ENCODE results near the gene EN1.

The EN1 gene

DNA sequence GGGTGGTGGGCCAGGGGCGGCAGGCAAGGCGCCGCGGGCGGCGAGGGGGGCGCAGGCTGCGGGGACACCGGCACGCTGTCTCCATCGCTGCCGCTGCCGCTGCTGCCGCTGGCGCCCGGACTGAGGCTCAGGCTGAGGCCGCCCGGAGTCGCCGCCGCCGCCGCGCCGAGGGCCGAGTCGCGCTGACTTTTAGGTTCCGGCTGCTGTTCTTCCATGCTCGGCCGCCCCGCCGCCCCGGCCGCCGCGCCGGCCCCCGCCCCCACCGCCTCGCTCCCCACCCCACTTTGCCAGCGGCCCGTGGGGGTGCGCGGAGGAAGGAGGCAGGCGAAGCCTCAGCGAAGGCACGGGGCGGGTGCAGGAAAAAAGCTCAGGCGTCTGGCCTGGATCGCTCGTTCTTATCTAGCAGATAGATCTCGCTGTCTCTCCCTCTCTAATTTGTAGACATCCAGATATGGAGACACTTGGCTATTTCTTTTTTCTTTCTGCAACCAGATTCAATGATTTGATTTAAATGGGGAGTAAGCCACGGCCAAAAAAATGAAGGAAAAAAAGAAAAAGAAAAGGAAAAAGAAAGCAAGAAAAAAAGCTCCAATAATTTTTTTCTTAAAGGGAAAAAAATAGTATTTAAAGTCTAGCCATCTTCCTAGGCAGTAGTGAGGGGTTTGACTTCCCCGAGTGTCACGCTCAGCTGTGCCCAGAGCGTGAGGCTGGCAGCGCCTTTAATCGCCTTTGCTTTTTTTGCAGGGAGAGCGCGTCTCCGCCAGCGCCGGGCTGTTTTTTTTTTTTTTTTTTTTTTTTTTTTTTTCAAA, at the start of gene EN1:
TSS of gene EN1 (minus strand) at position 696 of the 809 bp plus-strand sequence. CDS start at position 215, 481 bp downstream.
- DNase-seq (ENCODE audit: low spot score) = peak; percentile 7

DNA sequence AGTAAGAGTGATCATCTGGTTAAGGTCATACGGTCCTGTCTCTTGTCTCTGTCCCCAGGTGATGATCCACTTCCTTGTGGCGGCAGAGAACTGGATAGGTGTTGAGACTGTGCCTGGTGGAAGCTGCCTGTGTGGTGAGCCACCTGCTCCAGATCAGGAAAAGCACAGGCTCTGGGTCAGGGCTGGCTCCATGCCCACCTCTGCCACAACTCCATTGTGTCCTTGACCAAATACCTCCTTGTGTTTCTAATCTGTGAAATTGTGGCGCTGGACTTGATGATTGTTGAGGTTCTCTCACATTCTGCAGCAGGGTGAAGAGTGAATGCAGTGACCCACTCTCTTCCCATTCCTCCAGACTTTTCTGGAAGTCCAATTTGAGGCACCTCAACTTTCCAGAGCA, 45.7 kb upstream of the EN1 start:
- DNase-seq (ENCODE audit: low spot score) = no peak

DNA sequence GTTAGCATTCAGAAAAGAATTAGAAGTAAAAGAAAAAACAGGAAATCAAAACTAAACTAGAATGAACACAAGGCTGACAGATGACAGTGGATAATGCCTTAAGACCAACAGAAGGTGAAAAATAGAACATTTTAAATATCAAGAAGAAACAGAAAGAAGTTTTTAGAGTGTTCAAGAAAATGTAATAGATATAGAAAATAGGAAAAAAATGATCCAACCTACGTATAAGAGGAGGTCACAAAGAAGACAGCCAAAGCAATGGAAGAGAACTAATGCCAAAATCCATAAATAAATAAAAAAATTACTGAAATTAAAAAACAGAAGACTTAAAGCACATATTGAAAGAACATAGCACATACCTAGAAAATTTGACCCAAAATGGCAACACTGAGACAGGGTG, 42.5 kb upstream of the EN1 start:
- DNase-seq (ENCODE audit: low spot score) = no peak

DNA sequence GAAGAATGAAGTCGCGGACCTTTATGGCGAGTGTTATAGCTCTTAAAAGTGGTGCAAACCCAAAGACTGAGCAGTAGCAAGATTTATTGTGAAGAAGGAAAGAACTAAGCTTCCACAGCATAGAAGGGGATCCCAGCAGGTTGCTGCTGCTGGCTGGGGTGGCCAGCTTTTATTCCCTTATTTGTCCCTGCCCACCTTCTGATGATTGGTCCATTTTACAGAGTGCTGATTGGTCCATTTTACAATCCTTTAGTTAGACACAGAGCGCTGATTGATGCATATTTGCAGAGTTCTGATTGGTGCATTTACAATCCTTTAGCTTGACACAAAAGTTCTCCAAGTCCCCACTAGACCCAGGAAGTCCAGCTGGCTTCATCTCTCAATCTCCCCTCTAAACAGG, 36.3 kb upstream of the EN1 start:
- DNase-seq (ENCODE audit: low spot score) = no peak

DNA sequence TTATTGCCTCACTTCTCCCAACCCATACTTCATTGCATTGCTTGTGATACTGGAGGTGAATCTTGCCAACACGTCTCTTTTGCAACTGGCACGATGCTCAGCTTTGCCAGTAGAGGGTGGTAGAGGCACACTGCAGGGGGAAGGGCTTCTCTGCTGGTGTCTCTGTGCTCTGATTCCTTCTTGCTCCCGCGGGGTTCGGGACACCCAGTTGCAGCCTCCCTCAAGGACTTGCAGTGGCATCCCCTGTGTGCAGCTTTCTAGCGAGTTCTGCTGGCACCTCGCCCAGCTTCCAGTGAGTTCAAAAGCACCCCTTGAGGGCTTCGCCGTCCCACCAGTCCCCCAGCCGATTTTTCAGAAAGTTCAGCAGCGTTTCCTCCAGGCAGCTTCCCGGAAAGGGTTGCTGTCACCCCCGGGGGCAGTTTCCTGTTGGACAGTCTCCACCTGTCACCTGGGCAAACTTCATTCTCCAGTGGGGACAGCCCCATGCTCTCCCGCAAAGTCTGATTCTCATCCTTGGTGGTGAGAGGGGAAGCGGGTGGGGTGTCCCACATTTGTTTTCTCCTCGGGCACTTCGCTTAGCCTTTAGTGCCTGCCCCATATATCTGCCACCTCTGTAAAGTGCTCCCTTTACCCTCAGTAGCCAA, 35.4 kb upstream of the EN1 start:
- peak; percentile 70 for DNase-seq (ENCODE audit: low spot score)

DNA sequence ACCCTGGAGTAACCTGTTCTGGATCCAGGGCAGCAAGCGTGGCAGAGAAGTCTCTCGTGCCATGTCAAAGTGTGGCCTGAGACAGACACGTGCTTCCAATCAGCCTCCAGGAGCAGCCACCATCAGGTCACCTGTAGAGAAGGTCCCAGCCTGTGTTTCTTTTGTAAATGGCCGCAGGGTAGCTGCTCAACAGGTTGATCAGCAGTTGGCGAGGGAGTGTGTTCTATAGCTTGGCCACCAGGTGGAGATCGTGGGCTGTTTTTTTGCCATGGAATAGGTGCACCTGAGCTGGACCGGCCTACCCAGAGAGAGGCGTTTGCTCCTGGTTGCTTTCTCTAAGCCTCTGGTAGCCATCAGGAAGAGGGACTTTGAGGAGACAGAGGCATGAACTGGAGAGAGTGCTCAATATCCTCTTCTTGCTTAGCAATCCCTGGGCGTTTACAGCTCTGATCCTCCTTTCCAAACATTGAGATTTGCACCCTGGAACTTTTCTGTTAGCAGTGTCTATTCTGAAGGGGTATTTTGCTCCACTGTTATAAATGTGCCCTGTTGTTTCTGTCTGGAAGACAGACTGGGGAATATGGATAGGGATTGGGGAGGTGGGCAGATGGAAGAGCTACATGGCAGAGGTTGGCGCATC, 34.2 kb upstream of the EN1 start:
- DNase-seq (ENCODE audit: low spot score) = peak; percentile 76

DNA sequence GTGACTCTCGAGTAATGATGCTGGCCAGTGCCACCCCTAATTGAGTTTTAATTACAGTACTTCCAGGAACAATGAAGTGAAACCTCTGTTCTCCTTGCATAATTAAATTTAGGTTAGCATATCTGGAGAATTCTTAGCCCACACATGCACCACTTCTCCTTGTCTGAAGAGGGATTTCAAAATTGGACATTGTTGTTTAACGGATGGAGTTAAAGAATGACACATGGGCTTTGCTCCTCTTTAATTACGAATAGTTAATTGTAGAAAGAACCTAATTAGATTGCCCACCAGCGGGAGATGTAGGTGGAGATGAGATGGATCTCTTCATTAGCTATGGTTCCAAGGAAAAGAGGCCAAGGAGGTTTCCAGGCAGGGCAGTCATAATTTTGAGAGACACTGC, 33.1 kb upstream of the EN1 start:
- no peak for DNase-seq (ENCODE audit: low spot score)

DNA sequence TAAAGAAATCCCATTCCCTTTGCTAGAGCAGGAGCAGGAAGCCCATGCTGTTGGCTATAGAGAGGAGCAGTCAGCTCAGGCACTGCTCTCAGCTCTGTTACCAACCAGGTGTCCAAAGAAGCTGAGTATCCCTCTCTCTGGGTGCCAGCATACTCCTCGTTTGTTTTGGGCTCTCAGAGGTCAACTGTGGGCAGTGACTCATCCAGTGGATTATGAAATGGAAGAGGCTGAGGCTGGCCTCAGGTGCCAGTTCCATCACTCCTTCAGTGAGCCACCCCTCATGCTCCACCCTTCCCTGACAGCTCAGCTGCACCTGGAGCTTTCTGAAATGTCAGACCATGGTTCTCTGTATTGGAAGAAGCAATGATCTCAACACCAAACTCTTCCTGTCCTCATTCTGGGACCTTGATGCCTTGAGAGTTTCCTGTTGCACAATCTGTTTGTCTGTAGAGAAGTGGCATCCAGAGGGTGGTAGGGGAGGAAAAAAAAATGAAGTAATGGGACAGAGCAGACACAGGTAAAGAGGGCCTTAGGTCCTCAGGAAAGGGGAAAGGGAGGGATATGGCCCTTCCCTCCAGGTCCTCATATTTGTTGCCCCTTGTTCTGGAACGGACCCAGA, 31.2 kb upstream of the EN1 start:
- DNase-seq (ENCODE audit: low spot score) = no peak

DNA sequence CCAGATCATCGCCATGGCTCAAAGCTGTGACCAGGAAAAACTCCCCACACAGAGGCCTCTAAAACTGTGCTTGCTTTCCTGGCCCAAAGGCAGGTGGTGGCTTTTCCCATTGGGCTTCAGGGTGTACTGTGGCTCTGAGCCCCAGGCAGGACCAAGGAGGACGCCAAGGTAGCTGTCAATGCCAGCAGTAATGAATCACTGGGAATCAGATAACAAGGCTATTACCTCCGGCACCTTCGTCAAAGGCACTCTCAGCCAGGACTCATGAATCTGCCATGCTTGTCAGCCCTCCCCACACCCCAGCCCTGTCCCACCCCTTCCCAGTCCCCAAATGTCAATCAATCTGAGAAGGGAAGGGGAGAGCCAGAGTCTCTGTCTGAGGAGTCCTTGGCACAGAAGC, 27.9 kb upstream of the EN1 start:
- no peak for DNase-seq (ENCODE audit: low spot score)

DNA sequence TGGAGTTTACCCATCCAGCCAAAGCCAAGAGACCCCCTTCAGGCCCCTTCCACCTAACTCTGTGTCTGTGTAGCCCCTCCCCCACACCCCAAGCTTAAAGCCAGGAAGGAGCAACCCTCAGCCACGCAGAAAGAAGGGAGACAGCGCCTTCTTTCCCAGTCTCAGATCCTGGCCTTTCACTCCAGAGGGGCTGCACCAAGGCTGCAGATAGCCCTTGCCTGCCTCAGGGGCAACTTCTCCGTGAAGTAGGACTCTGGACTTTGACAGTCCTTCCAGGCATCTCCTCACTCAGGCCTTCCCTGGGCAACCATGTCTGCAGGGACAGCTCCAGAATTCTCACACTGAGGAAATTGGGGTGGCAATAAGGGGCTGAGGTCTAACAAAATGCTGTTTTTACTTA, 26.9 kb upstream of the EN1 start:
- DNase-seq (ENCODE audit: low spot score) = no peak

DNA sequence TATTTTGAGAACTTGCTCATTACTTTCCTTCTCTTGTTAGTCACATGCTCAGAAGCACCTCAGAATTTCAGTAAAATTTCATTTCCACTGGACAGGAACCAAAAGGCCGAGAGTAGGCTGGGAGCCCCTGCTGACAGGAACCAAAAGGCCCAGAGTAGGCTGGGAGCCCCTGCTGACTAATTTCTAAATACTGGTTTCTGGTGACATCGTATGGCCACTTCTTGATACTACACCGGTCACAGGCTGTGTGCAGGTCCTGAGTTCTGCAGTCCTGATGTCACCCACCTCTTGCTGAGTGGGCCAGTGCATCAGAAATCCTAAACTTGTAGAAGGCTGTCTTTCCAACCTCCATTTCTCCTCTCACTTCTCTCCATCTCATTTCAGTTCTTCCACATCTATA, 17.7 kb upstream of the EN1 start:
- DNase-seq (ENCODE audit: low spot score) = peak; percentile 56

DNA sequence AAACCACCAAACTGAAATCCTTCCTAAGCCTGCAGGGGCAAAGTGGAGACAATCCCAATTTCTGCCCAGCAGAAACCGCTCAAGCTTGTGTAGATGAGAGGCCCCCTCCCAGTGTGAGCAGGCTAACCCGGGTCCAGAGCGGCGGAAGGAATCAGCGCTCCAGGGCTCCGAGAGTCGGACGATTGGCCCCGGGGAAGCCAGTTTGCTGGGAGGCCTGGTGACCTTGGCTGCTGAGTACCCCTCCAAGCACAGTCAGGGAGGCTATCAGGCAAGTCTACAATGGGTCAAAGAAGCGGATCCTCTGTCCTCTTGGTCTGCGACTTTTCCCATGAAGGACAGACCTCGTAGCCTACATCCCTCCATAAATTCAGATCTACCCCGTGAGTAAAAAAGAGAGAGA, 16.8 kb upstream of the EN1 start:
- DNase-seq (ENCODE audit: low spot score) = no peak

DNA sequence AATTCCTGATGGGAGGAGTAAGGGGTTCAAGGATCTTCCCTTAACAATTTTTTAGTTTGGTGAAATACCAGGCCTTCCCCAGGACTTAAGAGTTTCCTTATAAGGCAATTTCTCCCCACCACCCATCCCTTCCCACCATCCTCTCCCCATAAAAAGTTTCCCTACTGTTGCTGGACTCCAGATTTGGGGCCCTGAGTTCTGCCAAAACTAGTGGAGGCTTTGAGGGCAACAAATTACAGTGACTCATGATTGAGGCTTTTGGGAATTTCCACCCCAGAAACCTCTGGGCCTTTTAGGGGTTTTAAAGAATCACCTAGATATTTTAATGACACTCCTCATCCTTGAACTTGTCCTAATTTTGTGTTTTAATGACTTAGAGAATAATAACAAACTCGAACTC, 14.3 kb upstream of the EN1 start:
- no peak for DNase-seq (ENCODE audit: low spot score)

DNA sequence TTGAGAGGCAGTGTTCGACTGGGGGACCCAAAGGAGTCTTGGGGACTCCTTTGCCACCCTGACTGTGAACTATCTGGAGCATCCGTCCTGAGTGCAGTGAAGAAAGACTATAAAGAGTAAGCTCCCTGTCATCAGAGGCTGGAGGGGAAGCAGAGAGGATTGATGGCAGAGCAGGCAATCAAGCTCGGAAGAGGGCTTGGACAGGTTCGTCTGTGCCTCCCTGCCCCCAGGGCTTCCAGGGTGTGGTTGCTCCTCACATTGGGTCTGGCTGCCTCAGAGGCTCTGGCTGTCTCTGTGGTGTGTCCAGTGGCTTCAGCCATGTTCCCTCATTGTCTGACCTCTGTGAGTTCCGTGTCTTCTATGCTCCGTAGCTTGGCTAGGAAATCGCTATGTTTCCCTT, 13.8 kb upstream of the EN1 start:
- no peak for DNase-seq (ENCODE audit: low spot score)

DNA sequence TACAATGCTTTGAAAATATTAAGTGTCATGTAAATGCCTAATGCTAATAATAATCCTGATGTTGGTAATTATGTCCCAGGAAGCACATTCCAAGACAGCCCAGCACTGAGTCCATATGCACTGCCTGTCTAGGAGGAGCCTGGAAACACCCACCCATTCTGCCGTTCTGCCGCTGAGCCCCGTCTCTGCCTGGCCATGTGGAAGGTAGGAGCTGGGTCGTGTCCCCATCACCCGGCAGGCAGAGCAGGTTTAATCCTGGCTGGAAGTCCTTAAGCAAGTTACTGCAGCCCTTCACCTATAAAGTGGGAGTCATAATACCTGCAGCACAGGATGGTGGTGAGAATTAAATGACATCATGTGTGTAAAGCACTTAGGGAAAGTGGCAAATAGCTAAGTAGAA, 13.1 kb upstream of the EN1 start:
- no peak for DNase-seq (ENCODE audit: low spot score)

DNA sequence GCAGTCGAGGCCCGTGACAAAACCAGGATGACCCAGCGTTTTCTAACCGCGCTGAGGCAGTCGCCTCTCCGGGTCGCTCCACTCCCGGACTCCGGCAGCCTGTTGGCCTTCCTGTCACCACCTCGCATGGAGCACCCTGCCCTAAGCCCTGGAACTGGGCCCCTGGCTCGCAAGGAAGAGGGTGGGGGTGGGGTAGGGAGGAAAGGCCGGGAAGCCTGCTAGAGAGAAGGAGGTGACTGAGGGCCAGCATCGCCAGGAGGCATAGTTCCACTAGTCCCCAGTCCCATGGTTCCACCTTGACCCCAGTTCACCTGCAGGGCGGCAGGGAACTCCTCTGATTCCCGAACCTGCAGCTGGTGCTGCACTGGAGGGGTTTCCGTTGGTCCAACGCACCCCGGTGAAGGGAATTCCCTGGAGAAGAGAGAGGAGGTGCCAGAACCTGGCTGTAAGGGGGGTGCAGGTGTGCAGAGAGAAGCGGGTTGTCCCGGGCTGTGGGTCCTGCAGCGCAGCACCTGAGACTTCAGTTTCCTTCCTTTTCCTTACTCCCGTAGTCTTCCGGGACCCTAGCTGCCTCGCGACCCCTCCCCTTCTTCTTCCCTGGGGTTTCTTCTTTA, 11.8 kb upstream of the EN1 start:
- no peak for DNase-seq (ENCODE audit: low spot score)

DNA sequence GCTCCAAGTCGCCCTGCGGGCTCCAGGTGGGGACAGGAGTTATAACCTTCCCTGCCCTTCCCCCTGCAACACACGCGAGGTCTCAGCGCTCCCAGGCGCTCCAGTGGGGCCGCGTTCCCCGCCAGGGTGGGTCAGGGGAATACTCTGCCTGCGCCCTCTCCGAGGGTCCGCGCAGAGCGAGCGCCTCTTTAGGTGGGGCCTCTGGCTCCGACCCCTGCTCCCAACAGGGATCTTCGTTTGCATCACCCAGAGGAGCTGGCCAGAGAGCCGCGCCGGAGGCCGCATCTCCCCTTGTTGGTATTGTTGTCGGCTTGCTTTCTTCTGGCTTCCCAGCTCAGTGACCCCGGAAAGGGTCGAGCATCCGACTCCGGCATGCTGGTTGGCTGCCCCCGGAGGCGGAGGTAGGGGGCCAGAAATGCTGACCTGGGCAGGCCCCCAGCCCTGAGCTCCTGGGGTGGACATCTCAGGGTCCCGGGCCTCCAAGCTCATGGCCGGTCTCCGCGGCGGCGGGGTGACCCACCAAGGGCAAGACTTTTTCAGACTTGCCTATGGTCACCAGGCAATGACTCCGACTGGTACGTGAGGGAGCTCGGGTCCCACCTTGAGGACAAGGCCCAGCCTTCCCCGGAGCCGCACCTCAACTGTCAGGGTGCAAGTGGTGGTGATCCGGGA, 11.2 kb upstream of the EN1 start:
- DNase-seq (ENCODE audit: low spot score) = no peak

DNA sequence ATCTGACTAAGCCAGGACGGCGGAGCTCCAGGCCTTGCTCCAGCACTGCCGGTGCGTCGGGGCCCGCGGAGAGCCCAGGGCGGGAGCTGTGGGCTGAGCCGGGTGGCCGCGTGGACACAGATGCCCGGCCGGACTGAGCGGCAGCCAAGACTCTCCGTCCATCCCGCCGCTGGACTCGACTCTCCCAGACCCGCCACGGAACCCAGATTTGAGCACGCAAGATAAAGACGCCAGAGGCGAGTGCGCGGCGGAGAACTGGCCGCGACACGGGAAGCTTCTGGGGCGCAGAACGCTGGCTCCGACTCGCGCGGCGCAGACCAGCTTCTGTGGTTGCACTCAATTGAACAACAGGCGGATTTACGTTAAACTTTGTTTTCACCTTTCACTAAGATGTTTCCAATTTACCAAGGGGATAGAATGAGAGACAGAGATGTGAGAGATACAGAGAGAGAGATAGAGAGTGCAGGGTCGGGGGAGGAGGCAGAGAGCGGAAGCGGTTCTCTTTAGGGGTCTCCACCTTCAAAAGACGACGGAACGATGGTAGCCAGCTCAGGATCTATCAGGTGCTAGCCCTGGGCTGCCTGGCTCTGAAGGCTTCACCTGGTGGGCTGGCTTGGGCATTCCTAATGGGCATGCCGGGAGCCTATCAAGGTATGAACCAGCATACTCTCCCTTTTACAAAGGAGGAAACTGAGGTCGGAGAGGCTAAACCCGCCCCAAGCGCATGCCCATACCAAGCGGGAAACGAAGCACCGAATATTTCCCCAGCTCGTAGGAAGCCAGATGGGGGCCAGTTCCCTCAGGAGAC, 10.4 kb upstream of the EN1 start:
- DNase-seq (ENCODE audit: low spot score) = no peak

DNA sequence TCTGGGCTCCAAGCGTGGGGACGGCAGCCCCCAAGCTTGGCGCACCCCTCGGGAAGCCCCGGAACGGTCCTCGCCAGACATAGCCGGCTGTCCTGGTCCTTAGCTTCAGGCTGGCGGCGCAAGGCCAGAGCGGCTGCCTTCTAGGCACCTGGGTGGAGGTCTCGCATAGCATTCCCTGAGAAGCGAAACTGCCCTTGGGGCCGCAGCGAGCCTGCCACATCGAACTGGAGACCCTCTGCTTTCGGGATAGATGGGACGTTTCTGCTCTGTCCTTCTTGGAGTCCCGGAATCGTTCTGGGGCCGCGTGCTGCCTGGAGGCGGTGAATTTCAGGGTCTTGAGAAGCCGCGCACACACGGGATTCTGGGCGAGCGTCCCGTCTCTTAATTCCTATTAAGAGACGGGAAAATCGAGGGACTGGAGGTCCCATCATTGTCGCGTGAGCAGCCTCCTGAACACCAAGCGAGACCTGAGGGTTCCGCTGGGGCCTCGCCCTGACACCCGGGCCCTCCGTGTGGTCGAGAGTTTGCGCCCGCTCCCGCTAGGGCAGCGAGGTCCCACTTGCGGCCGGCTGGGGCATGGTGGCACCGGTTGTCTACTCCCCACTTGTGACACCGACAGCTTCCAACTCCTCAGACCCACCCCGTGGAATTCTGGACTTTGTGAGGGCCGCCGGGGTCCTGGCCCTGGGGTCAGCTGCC, 9.7 kb upstream of the EN1 start:
- no peak for DNase-seq (ENCODE audit: low spot score)

DNA sequence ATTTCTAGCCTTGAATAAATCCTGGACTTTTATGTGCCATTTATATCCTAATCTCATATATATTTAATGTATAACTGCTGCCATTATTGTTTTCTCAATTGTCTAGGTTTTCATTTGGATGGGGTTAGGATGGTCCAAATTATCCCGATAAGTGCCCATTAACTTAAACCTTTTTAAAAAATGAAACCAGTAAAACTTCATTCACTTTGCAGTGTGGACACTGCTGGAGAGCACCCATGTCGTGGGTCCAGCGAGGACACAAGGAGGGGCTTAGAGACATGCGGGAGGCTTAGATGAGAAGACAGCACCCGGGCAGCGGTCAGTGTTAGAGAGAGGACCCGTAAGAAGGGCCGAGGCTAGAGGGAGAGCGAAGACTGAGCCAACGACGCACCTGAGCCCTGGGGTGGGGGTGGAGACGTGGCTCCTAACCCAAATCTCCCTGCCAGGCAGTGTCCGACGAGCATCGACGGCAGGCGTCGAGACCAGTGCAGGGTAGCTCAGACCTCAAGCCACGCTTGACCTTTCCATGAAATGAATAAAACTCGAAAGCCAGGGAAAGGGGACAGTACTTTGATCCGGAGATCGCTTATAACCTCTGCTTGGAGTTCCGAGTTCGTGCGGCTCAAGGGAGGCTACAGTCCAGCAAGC, 9.0 kb upstream of the EN1 start:
- DNase-seq (ENCODE audit: low spot score) = no peak
